Measurements from ENCODE around the gene PRADC1.

The PRADC1 gene

GRCh38 chr2:73250872-73251846 is 18.1 kb upstream of the PRADC1 start:
- Histone ChIP-seq H3K4me1 (ENCODE audit: control insufficient read depth, insufficient read depth, low read length) (no peaks in the 10 kb centered on the region), H3K36me3 (ENCODE audit: control insufficient read depth in 2 of 2, insufficient read depth in 2 of 2, low read length in 2 of 2) (peaks cover 55 to 74% of the 10 kb centered on the region in 2 donors), H3K4me3 (ENCODE audit: low read length in 2 of 2) (no peak overlapping the region), H3K9me3 (ENCODE audit: control insufficient read depth in 2 of 2, low read length in 2 of 2) (no peaks in the 10 kb centered on the region), H3K27me3 (ENCODE audit: control insufficient read depth in 1 of 2, insufficient read depth in 2 of 2, low read length in 2 of 2) (no peaks in the 10 kb centered on the region), H3K9ac (ENCODE audit: low read length in 2 of 2) (no peak overlapping the region), H3K27ac (ENCODE audit: low read length) (no peak overlapping the region)

- Histone ChIP-seq H3K36me3 (ENCODE audit: control insufficient read depth in 2 of 2, insufficient read depth in 2 of 2, low read length in 2 of 2) (peaks cover 69 to 86% of the 10 kb centered on the region in 2 donors), H3K9ac (ENCODE audit: low read length in 2 of 2) (no peak overlapping the region), H3K9me3 (ENCODE audit: control insufficient read depth in 2 of 2, low read length in 2 of 2) (no peaks in the 10 kb centered on the region), H3K4me1 (ENCODE audit: control insufficient read depth, insufficient read depth, low read length) (no peaks in the 10 kb centered on the region), H3K4me3 (ENCODE audit: low read length in 2 of 2) (no peak overlapping the region), H3K27me3 (ENCODE audit: control insufficient read depth in 1 of 2, insufficient read depth in 2 of 2, low read length in 2 of 2) (no peaks in the 10 kb centered on the region), H3K27ac (ENCODE audit: low read length) (no peak overlapping the region)
Observed at GRCh38 chr2:73249636-73250035, 16.6 kb upstream of the PRADC1 start.

- Histone ChIP-seq H3K36me3 (ENCODE audit: control insufficient read depth in 2 of 2, insufficient read depth in 2 of 2, low read length in 2 of 2) (peaks cover 75 to 83% of the 10 kb centered on the region in 2 donors), H3K27ac (ENCODE audit: low read length) (no peak overlapping the region), H3K4me1 (ENCODE audit: control insufficient read depth, insufficient read depth, low read length) (no peaks in the 10 kb centered on the region), H3K9ac (ENCODE audit: low read length in 2 of 2) (no peak overlapping the region), H3K27me3 (ENCODE audit: control insufficient read depth in 1 of 2, insufficient read depth in 2 of 2, low read length in 2 of 2) (no peaks in the 10 kb centered on the region), H3K9me3 (ENCODE audit: control insufficient read depth in 2 of 2, low read length in 2 of 2) (no peaks in the 10 kb centered on the region), H3K4me3 (ENCODE audit: low read length in 2 of 2) (no peak overlapping the region)
Observed at GRCh38 chr2:73246850-73247249, 13.8 kb upstream of the PRADC1 start.

- Histone ChIP-seq H3K9ac (ENCODE audit: low read length in 2 of 2) (no peak overlapping the region), H3K4me3 (ENCODE audit: low read length in 2 of 2) (no peak overlapping the region), H3K9me3 (ENCODE audit: control insufficient read depth in 2 of 2, low read length in 2 of 2) (no peaks in the 10 kb centered on the region), H3K27ac (ENCODE audit: low read length) (no peak overlapping the region), H3K36me3 (ENCODE audit: control insufficient read depth in 2 of 2, insufficient read depth in 2 of 2, low read length in 2 of 2) (peaks cover 69 to 70% of the 10 kb centered on the region in 2 donors), H3K4me1 (ENCODE audit: control insufficient read depth, insufficient read depth, low read length) (no peaks in the 10 kb centered on the region), H3K27me3 (ENCODE audit: control insufficient read depth in 1 of 2, insufficient read depth in 2 of 2, low read length in 2 of 2) (no peaks in the 10 kb centered on the region)
Observed at GRCh38 chr2:73244580-73244979, 11.5 kb upstream of the PRADC1 start.

DNA sequence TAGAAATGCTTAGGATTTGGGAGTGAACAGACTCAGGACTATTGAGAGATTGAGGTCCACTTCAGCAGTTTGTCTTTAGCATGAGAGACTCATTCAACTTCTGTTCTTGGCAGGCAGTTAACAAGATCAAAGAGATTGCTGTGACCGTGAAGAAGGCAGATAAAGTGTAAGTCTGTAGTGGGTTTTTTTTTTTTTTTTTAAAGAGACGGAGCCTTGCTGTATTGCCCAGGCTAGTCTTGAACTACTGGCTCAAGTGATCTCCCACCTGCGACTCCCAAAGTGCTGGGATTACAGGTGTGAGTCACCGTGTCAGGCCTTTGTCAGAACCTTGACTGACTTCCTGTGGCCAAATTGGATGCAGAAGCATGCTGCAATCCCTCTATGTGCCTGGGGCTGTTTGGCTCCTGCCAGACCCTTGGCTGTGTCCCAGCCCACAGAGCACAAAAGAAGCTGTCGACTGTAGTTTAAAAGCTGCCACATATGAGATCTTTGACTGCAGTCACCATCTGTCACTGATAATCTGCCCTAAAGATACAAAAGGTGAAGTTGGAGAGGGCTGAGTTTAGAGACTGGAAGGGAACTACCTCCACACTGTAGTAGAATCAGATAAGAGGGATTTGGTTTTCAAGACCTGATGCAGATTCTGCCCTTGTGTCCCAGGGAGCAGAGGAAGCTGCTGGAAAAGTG is 11.0 kb upstream of the PRADC1 start:
- Histone ChIP-seq H3K4me1 (ENCODE audit: control insufficient read depth, insufficient read depth, low read length) (no peaks in the 10 kb centered on the region), H3K9ac (ENCODE audit: low read length in 2 of 2) (no peak overlapping the region), H3K4me3 (ENCODE audit: low read length in 2 of 2) (no peak overlapping the region), H3K27ac (ENCODE audit: low read length) (no peak overlapping the region), H3K36me3 (ENCODE audit: control insufficient read depth in 2 of 2, insufficient read depth in 2 of 2, low read length in 2 of 2) (peaks cover 65 to 69% of the 10 kb centered on the region in 2 donors), H3K27me3 (ENCODE audit: control insufficient read depth in 1 of 2, insufficient read depth in 2 of 2, low read length in 2 of 2) (no peaks in the 10 kb centered on the region), H3K9me3 (ENCODE audit: control insufficient read depth in 2 of 2, low read length in 2 of 2) (no peaks in the 10 kb centered on the region)

DNA sequence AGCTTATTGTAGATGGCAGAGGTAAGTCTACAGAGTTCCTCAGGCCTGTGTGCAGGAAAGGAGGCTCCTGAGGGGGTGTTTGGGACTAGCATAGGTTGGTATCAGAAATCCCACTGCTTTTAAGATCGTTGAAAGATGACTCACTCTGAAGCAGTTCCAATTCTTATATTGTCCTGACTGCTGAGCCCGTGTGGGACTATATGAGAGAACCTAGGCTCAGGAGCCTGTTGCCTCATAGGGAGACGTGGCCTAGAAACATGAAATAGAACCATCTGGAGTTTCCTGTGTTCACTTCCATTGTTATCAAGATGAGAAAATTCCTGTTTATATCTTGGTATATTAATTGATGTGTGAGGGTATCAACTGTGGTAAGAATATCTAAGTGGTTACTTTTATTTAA is 6.7 kb upstream of the PRADC1 start:
- H3K4me3 ChIP-seq (ENCODE audit: low read length in 2 of 2), result no peak overlapping the region
- peaks cover 30 to 31% of the 10 kb centered on the region in 2 donors for H3K36me3 ChIP-seq (ENCODE audit: control insufficient read depth in 2 of 2, insufficient read depth in 2 of 2, low read length in 2 of 2)
- no peaks in the 10 kb centered on the region for H3K9me3 ChIP-seq (ENCODE audit: control insufficient read depth in 2 of 2, low read length in 2 of 2)
- H3K9ac ChIP-seq (ENCODE audit: low read length in 2 of 2), result no peak overlapping the region
- H3K4me1 ChIP-seq (ENCODE audit: control insufficient read depth, insufficient read depth, low read length), result peaks cover 17% of the 10 kb centered on the region
- no peaks in the 10 kb centered on the region for H3K27me3 ChIP-seq (ENCODE audit: control insufficient read depth in 1 of 2, insufficient read depth in 2 of 2, low read length in 2 of 2)
- H3K27ac ChIP-seq (ENCODE audit: low read length), result no peak overlapping the region

GRCh38 chr2:73238976-73239375 is 5.9 kb upstream of the PRADC1 start:
- no peaks in the 10 kb centered on the region for H3K9me3 ChIP-seq (ENCODE audit: control insufficient read depth in 2 of 2, low read length in 2 of 2)
- H3K9ac ChIP-seq (ENCODE audit: low read length in 2 of 2), result peak overlapping the region in 1 of 2 donors; percentile 13
- H3K4me3 ChIP-seq (ENCODE audit: low read length in 2 of 2), result no peak overlapping the region
- H3K27ac ChIP-seq (ENCODE audit: low read length), result no peak overlapping the region
- peaks cover 22 to 23% of the 10 kb centered on the region in 2 donors for H3K36me3 ChIP-seq (ENCODE audit: control insufficient read depth in 2 of 2, insufficient read depth in 2 of 2, low read length in 2 of 2)
- H3K27me3 ChIP-seq (ENCODE audit: control insufficient read depth in 1 of 2, insufficient read depth in 2 of 2, low read length in 2 of 2), result no peaks in the 10 kb centered on the region
- H3K4me1 ChIP-seq (ENCODE audit: control insufficient read depth, insufficient read depth, low read length), result peaks cover 19% of the 10 kb centered on the region

DNA sequence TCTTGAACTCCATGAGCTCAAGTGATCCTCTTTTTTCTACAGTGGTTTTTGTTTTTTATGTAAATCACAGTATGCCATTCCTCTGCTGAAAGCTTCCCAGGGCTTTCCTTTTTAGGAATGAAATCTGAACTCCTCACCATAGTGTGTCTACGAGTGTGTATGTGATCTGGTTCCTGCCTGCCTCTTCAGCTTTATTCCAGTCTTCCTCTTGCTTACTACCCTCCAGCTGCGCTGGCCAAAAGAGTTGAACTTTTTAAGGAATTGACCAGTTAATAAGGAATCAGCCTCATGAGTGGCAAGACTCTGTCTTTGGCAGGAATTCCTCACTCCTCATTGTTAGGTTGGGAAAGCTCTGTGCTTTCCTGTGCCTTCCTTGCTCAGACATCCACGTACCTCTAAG is 5.1 kb upstream of the PRADC1 start:
- Histone ChIP-seq H3K4me1 (ENCODE audit: control insufficient read depth, insufficient read depth, low read length) (peaks cover 24% of the 10 kb centered on the region), H3K27me3 (ENCODE audit: control insufficient read depth in 1 of 2, insufficient read depth in 2 of 2, low read length in 2 of 2) (no peaks in the 10 kb centered on the region), H3K9ac (ENCODE audit: low read length in 2 of 2) (peak overlapping the region in 1 of 2 donors; percentile 13), H3K4me3 (ENCODE audit: low read length in 2 of 2) (no peak overlapping the region), H3K36me3 (ENCODE audit: control insufficient read depth in 2 of 2, insufficient read depth in 2 of 2, low read length in 2 of 2) (peaks cover 17 to 18% of the 10 kb centered on the region in 2 donors), H3K27ac (ENCODE audit: low read length) (no peak overlapping the region), H3K9me3 (ENCODE audit: control insufficient read depth in 2 of 2, low read length in 2 of 2) (no peaks in the 10 kb centered on the region)

GRCh38 chr2:73237168-73237567 is 4.1 kb upstream of the PRADC1 start:
- Histone ChIP-seq H3K4me1 (ENCODE audit: control insufficient read depth, insufficient read depth, low read length) (peaks cover 31% of the 10 kb centered on the region), H3K36me3 (ENCODE audit: control insufficient read depth in 2 of 2, insufficient read depth in 2 of 2, low read length in 2 of 2) (peaks cover 10 to 11% of the 10 kb centered on the region in 2 donors), H3K4me3 (ENCODE audit: low read length in 2 of 2) (no peak overlapping the region), H3K9ac (ENCODE audit: low read length in 2 of 2) (no peak overlapping the region), H3K27me3 (ENCODE audit: control insufficient read depth in 1 of 2, insufficient read depth in 2 of 2, low read length in 2 of 2) (no peaks in the 10 kb centered on the region), H3K9me3 (ENCODE audit: control insufficient read depth in 2 of 2, low read length in 2 of 2) (no peaks in the 10 kb centered on the region), H3K27ac (ENCODE audit: low read length) (no peak overlapping the region)

GRCh38 chr2:73235315-73236028 is 2.4 kb upstream of the PRADC1 start:
- H3K4me3 ChIP-seq (ENCODE audit: low read length in 2 of 2), result peak overlapping the region; percentile 90 to 97
- H3K9ac ChIP-seq (ENCODE audit: low read length in 2 of 2), result peak overlapping the region; percentile 83 to 91
- H3K27me3 ChIP-seq (ENCODE audit: control insufficient read depth in 1 of 2, insufficient read depth in 2 of 2, low read length in 2 of 2), result no peaks in the 10 kb centered on the region
- H3K27ac ChIP-seq (ENCODE audit: low read length), result no peak overlapping the region
- peaks cover 6 to 11% of the 10 kb centered on the region in 2 donors for H3K36me3 ChIP-seq (ENCODE audit: control insufficient read depth in 2 of 2, insufficient read depth in 2 of 2, low read length in 2 of 2)
- no peaks in the 10 kb centered on the region for H3K9me3 ChIP-seq (ENCODE audit: control insufficient read depth in 2 of 2, low read length in 2 of 2)
- H3K4me1 ChIP-seq (ENCODE audit: control insufficient read depth, insufficient read depth, low read length), result peaks cover 32% of the 10 kb centered on the region
